HG03565 (cell line): ENCODE data around the gene TCF15.

Experiments used
- ATAC-seq: cut with Tn5 transposase; IDR thresholded peaks from one replicate; pipeline ENCODE4 v1.9.1; 2021; ENCODE audit warnings: mild to moderate bottlenecking, moderate library complexity; ENCODE audit not compliant: unreplicated experiment

TCF15 gene

GRCh38 chr20:556984-557383, 53.1 kb downstream of the TCF15 start:
- ATAC-seq: no peak

- ATAC-seq: no peak
Measured at GRCh38 chr20:555976-556385, 54.1 kb downstream of the TCF15 start.
